BLaER1 treated with 17β-estradiol and CSF1 and Interleukin-3, amounts not matched to agents 10 nM and 100 nM (cell line): ENCODE results near the gene KCNJ6.

Source experiments
- H3K27ac ChIP-seq, 11 experiments: shearing (Covaris generic); formaldehyde crosslinking; 2 replicates each; pipeline ENCODE4 v1.8.1; 2022
- H3K27me3 ChIP-seq, 11 experiments: shearing (Covaris generic); formaldehyde crosslinking; 2 replicates each; pipeline ENCODE4 v1.8.1; 2022
- H3K36me3 ChIP-seq, 11 experiments: shearing (Covaris generic); formaldehyde crosslinking; 2 replicates each; pipeline ENCODE4 v1.8.1; 2022
- H3K4me1 ChIP-seq, 10 experiments: shearing (Covaris generic); formaldehyde crosslinking; 2 replicates each; pipeline ENCODE4 v1.8.1; 2022
- H3K4me2 ChIP-seq, 11 experiments: shearing (Covaris generic); formaldehyde crosslinking; 2 replicates each; pipeline ENCODE4 v1.8.1; 2022
- H3K4me3 ChIP-seq, 10 experiments: shearing (Covaris generic); formaldehyde crosslinking; 2 replicates each; pipeline ENCODE4 v1.8.1; 2022
- H3K9ac ChIP-seq, 11 experiments: shearing (Covaris generic); formaldehyde crosslinking; 2 replicates each; pipeline ENCODE4 v1.8.1; 2022
- H3K9me3 ChIP-seq, 11 experiments: shearing (Covaris generic); formaldehyde crosslinking; replicated peaks in 1 of 11; 2 replicates each; pipeline ENCODE4 v1.8.1; 2022
- H4K20me1 ChIP-seq, 11 experiments: shearing (Covaris generic); formaldehyde crosslinking; 2 replicates each; pipeline ENCODE4 v1.8.1; 2022
- Cebpa-rat ChIP-seq, 11 experiments: shearing (Covaris generic); IDR thresholded peaks; 2 replicates each; pipeline ENCODE4 v1.8.1; 2022

Gene KCNJ6

DNA sequence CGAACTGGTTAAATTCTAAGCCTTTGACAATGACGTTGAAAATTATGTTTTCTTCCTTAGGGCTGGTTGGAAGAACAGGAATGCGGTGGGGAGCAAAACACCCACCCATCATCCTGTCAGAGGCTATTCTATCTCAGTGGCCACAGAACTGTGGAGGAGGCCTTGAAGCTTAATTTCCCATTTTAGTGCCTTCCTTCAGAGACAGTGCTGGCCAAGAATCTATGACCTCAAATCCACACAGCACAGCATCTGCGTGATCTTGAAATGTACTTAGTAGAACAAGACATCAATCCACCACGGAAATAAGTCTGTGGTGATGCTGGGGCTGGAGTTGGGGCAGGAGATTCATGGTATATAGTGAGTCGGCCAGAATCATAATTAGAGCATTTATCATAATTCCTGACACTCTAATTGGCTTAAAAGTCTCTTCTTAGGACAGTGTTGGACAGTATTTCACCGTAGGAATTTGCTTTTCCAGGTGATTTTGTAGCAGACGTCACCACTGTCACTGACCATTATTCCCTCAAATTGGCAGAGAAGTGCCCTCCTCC, 113.1 kb downstream of the KCNJ6 start:
- no peak for TF ChIP-seq Cebpa-rat (IDR thresholded peaks at IDR 0.05)
- Histone ChIP-seq H3K4me3 (no peak overlapping the region), H3K4me2 (no peak overlapping the region), H3K9ac (no peak overlapping the region), H3K27me3 (no peaks in the 10 kb centered on the region), H3K9me3 (peaks cover 25 to 42% (median 34%) of the 10 kb centered on the region in 11 experiments), H4K20me1 (no peaks in the 10 kb centered on the region), H3K4me1 (peaks cover 8 to 20% (median 14%) of the 10 kb centered on the region in 10 experiments; a peak in 19 of 20 replicates), H3K27ac (no peak overlapping the region), H3K36me3 (no peaks in the 10 kb centered on the region)

DNA sequence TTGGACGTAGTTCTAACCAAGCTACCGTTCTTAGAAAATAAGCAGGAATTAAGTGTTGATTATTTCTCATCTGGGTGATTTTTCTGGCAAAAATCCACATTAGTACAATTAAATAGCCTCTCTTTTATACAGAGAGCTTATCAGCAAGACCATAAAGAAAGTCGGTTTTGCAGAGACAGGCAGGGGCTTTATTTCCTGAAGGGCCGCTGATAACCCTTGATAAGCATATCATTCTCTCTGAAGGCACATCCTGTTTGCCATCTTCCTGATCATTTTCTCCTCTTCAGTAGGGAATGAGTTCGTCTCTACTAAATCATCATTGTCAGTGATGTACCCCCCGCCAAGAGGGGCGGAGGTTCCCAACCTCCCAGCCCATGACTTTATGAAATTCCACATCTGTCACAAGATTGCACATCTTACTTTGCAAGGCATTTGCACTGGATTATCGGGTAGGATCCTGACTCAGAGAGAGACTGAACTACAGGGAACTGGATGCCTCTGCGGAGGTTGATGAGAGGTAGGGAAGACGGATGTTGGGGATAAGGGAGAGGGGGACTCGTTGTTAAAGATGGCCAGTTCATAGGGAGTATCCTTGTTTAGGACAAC, 115.7 kb downstream of the KCNJ6 start:
- no peak overlapping the region for H3K4me3 ChIP-seq
- peaks cover 7 to 11% (median 8%) of the 10 kb centered on the region in 10 experiments; a peak in 19 of 20 replicates for H3K4me1 ChIP-seq
- H3K9ac ChIP-seq = no peak overlapping the region
- H3K4me2 ChIP-seq = no peak overlapping the region
- H3K27me3 ChIP-seq = no peaks in the 10 kb centered on the region
- peaks cover 25 to 51% (median 34%) of the 10 kb centered on the region in 11 experiments for H3K9me3 ChIP-seq
- no peak for TF ChIP-seq Cebpa-rat (IDR thresholded peaks at IDR 0.05)
- H3K36me3 ChIP-seq = no peaks in the 10 kb centered on the region
- H4K20me1 ChIP-seq = no peaks in the 10 kb centered on the region
- H3K27ac ChIP-seq = no peak overlapping the region

- Histone ChIP-seq H3K9ac (no peak overlapping the region), H3K4me1 (peaks cover 2 to 6% (median 3%) of the 10 kb centered on the region in 10 experiments; a peak in 18 of 20 replicates), H4K20me1 (no peaks in the 10 kb centered on the region), H3K27me3 (no peaks in the 10 kb centered on the region), H3K9me3 (peaks cover 25 to 51% (median 34%) of the 10 kb centered on the region in 11 experiments), H3K27ac (no peak overlapping the region), H3K4me2 (no peak overlapping the region), H3K36me3 (no peaks in the 10 kb centered on the region), H3K4me3 (no peak overlapping the region)
- TF ChIP-seq Cebpa-rat (IDR thresholded peaks at IDR 0.05) = no peak
Measured at GRCh38 chr21:37800057-37800455, 116.2 kb downstream of the KCNJ6 start.

- H3K36me3 ChIP-seq = no peaks in the 10 kb centered on the region
- H3K4me3 ChIP-seq = no peak overlapping the region
- H3K9me3 ChIP-seq = peaks cover 22 to 46% (median 29%) of the 10 kb centered on the region in 11 experiments
- peaks cover 0 to under 1% (median 0%) of the 10 kb centered on the region in 10 experiments; a peak in 1 of 20 replicates for H3K4me1 ChIP-seq
- H4K20me1 ChIP-seq = no peaks in the 10 kb centered on the region
- H3K4me2 ChIP-seq = no peak overlapping the region
- H3K9ac ChIP-seq = no peak overlapping the region
- no peak for TF ChIP-seq Cebpa-rat (IDR thresholded peaks at IDR 0.05)
- H3K27me3 ChIP-seq = no peaks in the 10 kb centered on the region
- no peak overlapping the region for H3K27ac ChIP-seq
Measured at GRCh38 chr21:37799211-37800056, 116.8 kb downstream of the KCNJ6 start.

DNA sequence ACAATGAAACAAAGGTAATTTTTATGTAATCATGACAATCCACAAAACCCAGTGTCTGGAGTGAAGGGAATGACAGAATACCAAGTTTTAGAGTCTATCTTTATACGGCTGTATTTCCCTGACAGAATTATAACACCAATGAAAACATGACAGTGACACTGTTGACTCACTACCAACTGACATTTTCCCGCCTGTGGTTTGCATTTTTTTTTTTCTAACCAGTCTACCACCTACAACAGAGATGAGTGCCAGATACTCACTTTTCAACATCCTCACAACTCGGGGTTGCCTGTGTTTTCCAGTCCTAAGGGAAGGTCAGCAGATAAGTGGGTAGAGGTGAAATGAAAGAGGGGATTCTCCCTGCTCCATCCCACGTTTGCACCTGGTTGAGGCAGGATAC, 118.9 kb downstream of the KCNJ6 start:
- no peaks in the 10 kb centered on the region for H3K27me3 ChIP-seq
- H3K4me1 ChIP-seq = no peaks in the 10 kb centered on the region
- H4K20me1 ChIP-seq = no peaks in the 10 kb centered on the region
- no peak for TF ChIP-seq Cebpa-rat (IDR thresholded peaks at IDR 0.05)
- peaks cover 6 to 26% (median 12%) of the 10 kb centered on the region in 11 experiments; a peak in 18 of 22 replicates for H3K9me3 ChIP-seq
- H3K4me2 ChIP-seq = no peak overlapping the region
- no peak overlapping the region for H3K27ac ChIP-seq
- no peak overlapping the region for H3K4me3 ChIP-seq
- H3K36me3 ChIP-seq = no peaks in the 10 kb centered on the region
- H3K9ac ChIP-seq = no peak overlapping the region

GRCh38 chr21:37796011-37796410, 120.2 kb downstream of the KCNJ6 start:
- Histone ChIP-seq H3K9me3 (peaks cover under 1 to 15% (median 6%) of the 10 kb centered on the region in 11 experiments; a peak in 16 of 22 replicates), H3K9ac (no peak overlapping the region), H3K4me2 (no peak overlapping the region), H4K20me1 (no peaks in the 10 kb centered on the region), H3K4me1 (no peaks in the 10 kb centered on the region), H3K36me3 (no peaks in the 10 kb centered on the region), H3K4me3 (no peak overlapping the region), H3K27ac (no peak overlapping the region), H3K27me3 (no peaks in the 10 kb centered on the region)
- TF ChIP-seq Cebpa-rat (IDR thresholded peaks at IDR 0.05) = no peak

DNA sequence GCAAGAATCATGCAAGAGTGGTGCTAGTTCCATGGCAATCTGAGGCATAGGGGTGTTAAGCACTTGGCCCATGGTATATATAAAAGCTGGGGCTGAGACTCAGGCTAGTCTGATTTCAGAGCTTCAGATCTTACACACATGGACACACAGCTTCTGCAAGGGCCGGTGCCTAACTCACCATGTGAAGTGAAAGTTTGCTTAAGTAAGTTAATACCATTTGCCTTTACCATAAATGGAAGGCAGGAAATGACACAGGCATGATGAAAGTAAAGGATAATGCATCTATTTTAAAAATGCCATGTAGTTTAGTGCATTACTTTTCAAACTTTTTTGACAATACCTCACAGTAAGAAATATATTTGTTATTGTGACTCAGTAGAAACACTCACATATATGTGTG, 122.6 kb downstream of the KCNJ6 start:
- no peak overlapping the region for H3K9ac ChIP-seq
- peaks cover 0 to 15% (median 0%) of the 10 kb centered on the region in 11 experiments; a peak in 6 of 22 replicates for H3K9me3 ChIP-seq
- H3K4me1 ChIP-seq = no peaks in the 10 kb centered on the region
- no peaks in the 10 kb centered on the region for H3K27me3 ChIP-seq
- H3K36me3 ChIP-seq = no peaks in the 10 kb centered on the region
- TF ChIP-seq Cebpa-rat (IDR thresholded peaks at IDR 0.05) = no peak
- no peaks in the 10 kb centered on the region for H4K20me1 ChIP-seq
- no peak overlapping the region for H3K4me2 ChIP-seq
- no peak overlapping the region for H3K4me3 ChIP-seq
- H3K27ac ChIP-seq = no peak overlapping the region

GRCh38 chr21:37792046-37792445, 124.2 kb downstream of the KCNJ6 start:
- H4K20me1 ChIP-seq = no peaks in the 10 kb centered on the region
- H3K9ac ChIP-seq = no peak overlapping the region
- no peaks in the 10 kb centered on the region for H3K27me3 ChIP-seq
- no peaks in the 10 kb centered on the region for H3K4me1 ChIP-seq
- no peak for TF ChIP-seq Cebpa-rat (IDR thresholded peaks at IDR 0.05)
- H3K36me3 ChIP-seq = no peaks in the 10 kb centered on the region
- peaks cover 0 to 11% (median 0%) of the 10 kb centered on the region in 11 experiments; a peak in 3 of 22 replicates for H3K9me3 ChIP-seq
- H3K4me2 ChIP-seq = no peak overlapping the region
- no peak overlapping the region for H3K27ac ChIP-seq
- H3K4me3 ChIP-seq = no peak overlapping the region

DNA sequence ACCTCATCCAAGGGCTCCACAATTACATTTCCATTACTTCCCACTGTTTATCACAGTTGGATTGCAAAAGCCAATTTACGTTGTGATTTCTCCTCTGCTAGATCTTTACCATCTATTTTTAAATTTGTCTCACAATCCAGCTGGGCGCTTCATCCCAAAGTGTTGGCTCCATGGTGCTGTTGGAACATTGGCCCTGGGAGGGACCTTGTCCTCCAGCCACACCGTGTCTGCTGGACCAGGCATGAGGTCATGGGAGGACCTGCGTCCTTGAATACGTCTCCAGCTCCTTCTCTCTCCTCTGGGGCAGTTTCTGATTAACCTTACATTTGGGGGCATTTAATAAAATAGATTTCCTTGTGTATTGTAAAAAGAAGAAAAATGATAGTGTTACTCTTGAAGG, 125.4 kb downstream of the KCNJ6 start:
- Histone ChIP-seq H3K9ac (no peak overlapping the region), H3K4me3 (no peak overlapping the region), H3K9me3 (peaks cover 0 to 9% (median 0%) of the 10 kb centered on the region in 11 experiments; a peak in 2 of 22 replicates), H3K36me3 (no peaks in the 10 kb centered on the region), H3K27ac (no peak overlapping the region), H4K20me1 (no peaks in the 10 kb centered on the region), H3K27me3 (no peaks in the 10 kb centered on the region), H3K4me1 (no peaks in the 10 kb centered on the region), H3K4me2 (no peak overlapping the region)
- no peak for TF ChIP-seq Cebpa-rat (IDR thresholded peaks at IDR 0.05)
